AG04450 (cell line): ENCODE measurements around the gene TSC22D1. TPM values are rescaled to one million over a fixed set of nuclear protein-coding genes. Genes with fewer than 3 reads are reported as not detected.

Experiments
- CTCF ChIA-PET: fragments of 300-600, 350-600 bp; formaldehyde crosslinking; extraction: SDS; loops from one replicate; lab custom pipeline; 2022; ENCODE audit warnings: antibody characterized with exemption, inconsistent platforms; lab: Charles Lee
- POLR2A ChIA-PET: fragments of 350-600 bp; formaldehyde crosslinking; extraction: SDS; loops from one replicate; lab custom pipeline; 2021; ENCODE audit warnings: antibody characterized with exemption, inconsistent platforms; lab: Yijun Ruan, JAX
- DNase-seq: peaks from one replicate; pipeline ENCODE4 v3.0.0-alpha.2; 2011; ENCODE audit warnings: low read depth, low spot score
- H3K27ac ChIP-seq: one replicate; pipeline ENCODE4 v1.5.1; 2012; ENCODE audit warnings: low read depth, low read length, control low read depth
- H3K27me3 ChIP-seq: one replicate; pipeline ENCODE4 v1.6.0; 2012; ENCODE audit warnings: low read length; ENCODE audit not compliant: control insufficient read depth, insufficient read depth
- H3K4me3 ChIP-seq: 2 replicates; pipeline ENCODE4 v1.5.1; 2011; ENCODE audit warnings: mild to moderate bottlenecking, low read depth, low read length, control low read depth
- H3K9me3 ChIP-seq: 2 replicates; pipeline ENCODE4 v1.5.1; 2012; ENCODE audit warnings: low read length; ENCODE audit not compliant: control insufficient read depth, insufficient read depth
- CTCF ChIP-seq: IDR thresholded peaks from 2 replicates; pipeline ENCODE4 v1.5.1; 2011; ENCODE audit warnings: low read depth, low read length, control low read depth, inconsistent platforms
- polyA plus RNA-seq: library from polyadenylated mRNA; depleted of rRNA; stranded (reverse); fragments of >200 nt; gene quantifications from 2 replicates; pipeline ENCODE4 v1.2.3, GENCODE V29; 2011

TSC22D1 gene
- polyA plus RNA-seq, 1 experiment = 77.3 TPM

GRCh38 chr13:44474122-44474910 lies 101.8 kb downstream of the TSC22D1 start:
- Histone ChIP-seq H3K9me3 (no peaks in the 10 kb centered on the region), H3K4me3 (no peak overlapping the region), H3K27ac (no peak overlapping the region), H3K27me3 (no peaks in the 10 kb centered on the region)
- DNase-seq = no peak
- ChIA-PET CTCF (interaction anchor here (1.2 to 5.8 kb wide), 5 partner anchors 10 to 569 kb away, joined by 4 to 58 read pairs (median 20); no protein-coding TSS in a partner anchor), POLR2A (interaction anchor here (0.6 kb wide), 1 partner anchor 9 kb away, joined by 5 read pairs; no protein-coding TSS in a partner anchor)
- TF ChIP-seq CTCF = no peak

- Histone ChIP-seq H3K27ac (no peak overlapping the region), H3K27me3 (no peaks in the 10 kb centered on the region), H3K9me3 (no peaks in the 10 kb centered on the region), H3K4me3 (no peak overlapping the region)
- no peak for TF ChIP-seq CTCF
- no peak for DNase-seq
- ChIA-PET POLR2A (no interaction called here), CTCF (interaction anchor here (0.9 to 5.8 kb wide), 6 partner anchors 11 to 566 kb away, joined by 3 to 58 read pairs (median 6); no protein-coding TSS in a partner anchor)
Measured at GRCh38 chr13:44471686-44472085, 104.4 kb downstream of the TSC22D1 start.

- Histone ChIP-seq H3K9me3 (no peaks in the 10 kb centered on the region), H3K27ac (no peak overlapping the region), H3K4me3 (no peak overlapping the region), H3K27me3 (no peaks in the 10 kb centered on the region)
- peak; percentile 50 for TF ChIP-seq CTCF
- DNase-seq = no peak
- CTCF ChIA-PET = interaction anchor here (0.6 to 5.8 kb wide), 9 partner anchors 10 to 571 kb away, joined by 3 to 58 read pairs (median 5); no protein-coding TSS in a partner anchor
- POLR2A ChIA-PET = no interaction called here
Measured at GRCh38 chr13:44470638-44471562, 105.2 kb downstream of the TSC22D1 start.

- TF ChIP-seq CTCF = no peak
- ChIA-PET POLR2A (no interaction called here), CTCF (interaction anchor here (0.7 to 5.8 kb wide), 7 partner anchors 8 to 563 kb away, joined by 3 to 58 read pairs (median 4); no protein-coding TSS in a partner anchor)
- no peak for DNase-seq
- Histone ChIP-seq H3K4me3 (no peak overlapping the region), H3K27me3 (no peaks in the 10 kb centered on the region), H3K9me3 (no peaks in the 10 kb centered on the region), H3K27ac (no peak overlapping the region)
Measured at GRCh38 chr13:44468874-44469273, 107.3 kb downstream of the TSC22D1 start.
